Measurements from ENCODE around the gene MAN2C1. TPM values are rescaled to one million over a fixed set of nuclear protein-coding genes. Genes with fewer than 3 reads are reported as not detected.
"Not testable (repeated sequence)": the region's sequence is repeated elsewhere in the genome, so short reads cannot be mapped to it uniquely, and the experiment has no call there.

MAN2C1 gene
- 70.3 TPM for total RNA-seq

DNA sequence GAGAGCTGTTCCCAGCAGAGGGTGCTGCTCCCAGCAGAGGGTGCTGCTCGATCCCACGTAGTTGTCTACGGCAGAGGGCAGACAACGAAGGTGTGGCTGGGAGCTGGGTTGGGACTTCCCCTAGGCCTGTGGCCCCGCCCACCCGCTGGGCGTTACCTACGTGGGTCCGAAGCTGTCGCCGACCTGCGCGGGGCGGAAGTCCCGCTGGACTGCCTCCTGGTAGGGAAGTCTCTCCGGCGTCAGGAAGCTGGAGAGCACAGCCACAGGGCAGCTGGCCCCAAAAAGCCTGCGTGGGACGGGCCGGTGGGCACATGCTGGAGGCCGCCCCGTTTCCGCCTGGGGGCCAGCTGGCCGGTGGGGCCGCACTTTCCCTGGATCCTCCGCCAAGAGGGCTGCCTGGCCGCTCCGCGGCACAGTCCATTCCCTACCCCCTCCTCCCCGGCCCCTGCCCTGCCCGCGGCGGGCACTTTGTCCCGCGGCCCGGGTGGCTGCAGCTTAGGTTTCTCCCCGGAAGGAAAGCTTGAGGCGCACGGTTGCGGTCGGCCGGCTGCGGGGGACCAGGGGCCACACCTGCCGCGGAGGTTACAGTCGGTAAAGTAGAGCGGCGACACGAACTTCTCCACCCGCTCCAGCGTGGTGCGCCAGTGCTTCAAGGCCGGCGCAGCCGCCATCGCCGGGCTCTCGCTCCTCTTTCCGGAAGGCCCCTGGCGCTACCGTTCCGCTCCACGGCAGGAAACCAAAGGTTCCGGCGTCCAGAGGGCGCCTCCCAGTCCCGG, at the start of gene MAN2C1:
TSS of gene MAN2C1 (minus strand) at position 695 of the 776 bp plus-strand sequence. CDS start at position 671, 24 bp downstream.
- peak; percentile 87 for DNase-seq

DNA sequence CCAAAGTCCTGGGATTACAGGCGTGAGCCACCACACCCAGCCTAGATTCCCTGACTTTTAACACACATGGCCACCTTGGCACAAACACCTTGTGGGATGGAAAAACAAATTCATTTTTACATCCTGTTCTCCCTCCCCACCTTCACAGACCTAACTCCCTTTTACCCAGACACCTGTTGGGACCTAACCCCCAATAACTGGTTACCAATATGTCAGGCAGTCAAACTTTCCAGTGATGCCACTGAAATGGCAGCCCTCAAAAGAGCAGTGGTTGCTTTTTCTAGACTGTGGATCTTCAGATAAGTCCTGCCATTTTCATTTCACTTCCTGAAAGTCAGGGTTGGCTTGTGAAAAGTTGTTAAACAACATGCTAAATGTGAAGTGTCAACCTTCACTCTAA, 48.2 kb upstream of the MAN2C1 start:
- no peak for DNase-seq

- no peak for DNase-seq
These were observed 41.8 kb upstream of the MAN2C1 start for GRCh38 chr15:75410196-75410595.

DNA sequence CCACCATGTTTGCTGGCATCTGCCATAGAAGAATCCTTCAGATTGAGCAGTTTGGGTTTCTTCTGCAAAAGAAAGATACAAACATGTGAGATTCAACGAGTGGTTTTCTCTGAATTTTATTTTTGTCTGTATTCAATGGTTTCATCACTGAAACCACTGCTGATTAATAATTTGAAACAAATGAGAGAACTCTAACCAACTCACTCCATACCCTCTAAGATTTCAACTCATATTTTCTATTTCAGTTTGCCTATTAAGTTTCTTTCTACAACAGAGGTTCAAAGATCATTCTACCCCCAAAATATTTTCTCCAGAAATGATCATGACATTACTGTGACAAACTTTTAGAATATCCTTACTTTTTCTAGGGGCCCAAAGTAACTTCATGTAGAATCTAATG, 38.7 kb upstream of the MAN2C1 start:
- no peak for DNase-seq

DNA sequence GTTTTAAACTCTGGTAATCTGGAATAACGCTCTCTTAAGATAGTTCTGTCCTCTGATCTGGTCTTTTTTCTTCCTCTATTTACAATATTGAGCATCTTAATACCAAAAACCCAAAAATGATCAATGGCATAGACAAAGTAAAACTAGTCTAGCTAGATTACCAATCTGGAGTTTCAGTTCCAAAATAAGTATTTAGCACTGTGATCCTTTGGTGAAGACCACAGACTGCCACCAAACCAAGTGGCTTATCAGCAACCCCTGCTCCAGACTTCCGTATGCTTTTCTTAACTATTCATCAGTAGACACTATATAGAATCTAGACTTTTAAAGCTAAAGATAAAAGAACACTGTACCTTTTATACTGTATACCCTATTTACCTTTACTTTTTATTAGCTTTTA, 35.5 kb upstream of the MAN2C1 start:
- no peak for DNase-seq

GRCh38 chr15:75397494-75397893, 29.1 kb upstream of the MAN2C1 start:
- DNase-seq = no peak

GRCh38 chr15:75389791-75390382, 21.5 kb upstream of the MAN2C1 start:
- no peak for DNase-seq

DNA sequence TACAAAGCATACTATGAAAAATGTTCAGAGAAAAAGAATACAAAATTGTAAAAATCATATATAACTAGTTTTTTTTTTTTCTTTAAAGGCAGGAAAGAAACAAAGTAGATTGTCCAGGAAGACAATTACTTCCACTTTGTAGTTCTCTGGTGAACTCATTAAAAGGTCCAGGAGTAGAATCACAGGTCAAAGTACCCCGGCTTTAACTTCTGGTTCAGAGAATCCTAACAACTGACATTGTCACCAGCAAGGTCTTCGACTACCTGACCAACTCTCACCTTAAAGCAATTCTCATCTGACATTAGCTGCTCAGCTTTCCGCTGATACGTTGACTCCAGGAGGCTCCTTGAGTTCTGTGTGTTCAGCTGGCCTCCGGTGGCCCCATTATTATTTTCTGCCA, 15.6 kb upstream of the MAN2C1 start:
- not testable (repeated sequence) for DNase-seq

- DNase-seq = no peak
These were observed 12.4 kb upstream of the MAN2C1 start for GRCh38 chr15:75380773-75381172.

GRCh38 chr15:75371901-75372688, 3.7 kb upstream of the MAN2C1 start:
- DNase-seq = no peak

DNA sequence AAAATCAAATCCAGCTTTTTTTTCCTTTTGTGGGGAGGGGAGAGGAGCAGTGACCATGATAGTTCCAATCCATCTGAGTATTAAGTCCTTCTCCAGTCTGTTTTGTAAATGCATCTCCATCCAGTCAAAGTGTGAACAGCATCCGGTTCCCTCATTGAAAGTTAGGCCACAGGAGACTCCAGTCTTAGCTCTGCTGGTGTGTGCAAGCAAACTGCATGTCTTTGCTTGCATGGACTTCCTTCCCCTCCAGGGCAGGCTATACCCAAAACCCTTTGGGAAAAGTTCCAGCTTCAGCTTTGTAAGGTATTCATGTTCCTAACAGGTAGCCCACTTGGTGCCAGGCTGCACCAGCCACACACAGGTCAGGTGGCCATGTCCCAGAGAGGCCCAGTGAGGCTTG, 3.1 kb upstream of the MAN2C1 start:
- no peak for DNase-seq

GRCh38 chr15:75369897-75370581, 1.6 kb upstream of the MAN2C1 start:
- no peak for DNase-seq

DNA sequence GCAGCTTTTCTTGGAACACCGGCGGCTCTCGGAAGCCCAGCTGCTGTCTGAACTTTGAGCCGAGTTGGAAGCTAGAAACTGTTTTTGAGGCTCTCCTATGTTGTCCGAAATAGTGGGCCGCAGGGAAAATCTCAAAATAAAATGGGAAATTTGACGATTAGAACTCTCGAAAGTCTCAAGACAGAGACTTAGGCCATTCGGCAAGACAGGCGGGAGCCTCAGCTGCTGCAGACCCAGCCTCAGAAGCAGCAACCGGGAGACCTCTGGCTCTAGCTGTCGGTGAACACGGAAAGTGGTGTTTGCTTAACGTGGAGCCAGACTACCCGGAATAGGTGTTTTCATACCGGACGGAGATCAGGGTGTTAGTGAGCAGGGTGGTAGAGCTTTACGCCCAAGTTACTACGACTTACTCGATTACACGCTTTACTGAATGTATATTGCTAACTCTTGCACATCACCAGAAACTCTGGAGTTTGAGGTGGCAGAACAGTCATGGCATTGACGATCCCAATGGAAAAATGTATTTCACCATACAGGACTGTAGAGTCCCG, 357 bp upstream of the MAN2C1 start:
- no peak for DNase-seq

GRCh38 chr15:75367406-75367912, 948 bp downstream of the MAN2C1 start:
- no peak for DNase-seq

DNA sequence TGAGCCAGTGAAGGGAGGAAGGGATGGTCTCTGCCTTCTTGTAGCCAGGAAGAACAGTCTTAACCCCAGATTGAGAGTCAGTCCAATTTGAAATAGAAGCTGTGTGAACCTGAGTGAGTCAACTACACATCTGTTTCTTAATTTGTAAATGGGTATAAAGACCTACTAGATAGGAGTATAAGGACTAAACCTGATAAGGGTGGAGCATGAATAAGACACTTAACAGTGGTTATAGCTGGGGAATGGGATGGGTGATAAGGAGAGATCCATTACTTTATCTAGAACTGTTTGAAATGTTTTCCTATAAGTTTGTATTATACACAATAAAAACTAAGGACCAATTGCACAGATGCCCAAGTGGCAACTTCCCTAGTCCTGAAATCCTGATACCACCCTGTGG, 1.4 kb downstream of the MAN2C1 start:
- no peak for DNase-seq

- DNase-seq = no peak
These were observed 2.2 kb downstream of the MAN2C1 start for GRCh38 chr15:75366163-75366562.

GRCh38 chr15:75364881-75365280, 3.5 kb downstream of the MAN2C1 start:
- no peak for DNase-seq

GRCh38 chr15:75363786-75364185, 4.6 kb downstream of the MAN2C1 start:
- no peak for DNase-seq

GRCh38 chr15:75362642-75363249, 5.7 kb downstream of the MAN2C1 start:
- no peak for DNase-seq

GRCh38 chr15:75361989-75362641, 6.3 kb downstream of the MAN2C1 start:
- no peak for DNase-seq

DNA sequence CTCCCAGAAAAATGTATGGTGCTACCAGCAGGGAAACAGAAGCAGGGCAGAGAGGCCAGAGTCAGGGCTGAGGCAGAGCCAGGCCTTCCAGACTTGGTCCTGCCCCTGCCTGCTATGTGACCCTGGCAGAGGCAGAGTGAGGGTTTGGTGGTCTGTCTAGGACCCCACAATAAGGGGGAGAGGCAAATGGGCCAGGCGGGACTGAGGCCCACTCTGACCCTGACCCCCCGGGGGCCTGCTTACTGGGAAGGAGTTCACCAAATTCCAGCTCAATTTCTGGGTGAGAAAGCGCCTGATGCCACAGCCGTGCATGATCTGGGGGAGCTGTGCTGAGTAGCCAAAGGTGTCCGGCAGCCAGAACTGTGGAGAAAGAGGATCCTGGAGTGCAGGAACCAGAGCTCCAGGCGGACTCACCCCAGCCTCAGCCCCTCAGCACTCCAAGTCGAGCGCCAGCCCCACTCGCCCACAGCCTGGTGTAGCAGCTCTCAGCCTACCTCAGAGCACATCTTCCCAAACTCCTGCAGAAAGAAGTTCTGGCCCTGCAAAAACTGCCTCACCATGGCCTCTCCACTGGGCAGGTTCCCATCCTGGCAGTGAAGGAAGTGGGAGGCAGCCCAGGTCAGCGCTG, 6.9 kb downstream of the MAN2C1 start:
- no peak for DNase-seq

Data from occipital lobe (tissue), 2 donors.